Fibroblast of upper back skin (primary cell): ENCODE data around the gene BAHCC1.
"Not testable (repeated sequence)": the region's sequence is repeated elsewhere in the genome, so short reads cannot be mapped to it uniquely, and the experiment has no call there.

Source experiments
- DNase-seq: peaks from one replicate; pipeline ENCODE4 v3.0.0-alpha.2; 2013

The BAHCC1 gene

GRCh38 chr17:81414756-81415516 is 19.7 kb downstream of the BAHCC1 start:
- no peak for DNase-seq

DNA sequence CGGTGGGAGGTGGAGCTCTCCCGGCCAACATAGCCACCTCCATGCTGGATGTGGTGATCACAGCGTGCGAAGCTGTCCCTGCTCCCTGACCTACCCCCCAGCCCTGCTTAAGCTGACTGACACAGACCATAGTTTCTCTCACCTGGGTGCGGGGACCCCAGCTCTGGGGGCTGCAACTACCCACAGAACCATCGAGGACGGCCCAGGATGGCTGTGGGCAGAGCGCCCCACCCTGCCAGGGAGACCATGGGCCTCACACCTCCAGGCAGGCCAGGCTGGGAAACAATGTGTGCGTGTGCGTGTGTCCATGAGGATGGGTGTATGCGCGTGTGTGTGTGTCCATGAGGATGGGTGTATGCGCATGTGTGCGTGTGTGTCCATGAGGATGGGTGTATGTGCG is 20.4 kb downstream of the BAHCC1 start:
- no peak for DNase-seq

GRCh38 chr17:81416612-81417011 is 21.4 kb downstream of the BAHCC1 start:
- no peak for DNase-seq

DNA sequence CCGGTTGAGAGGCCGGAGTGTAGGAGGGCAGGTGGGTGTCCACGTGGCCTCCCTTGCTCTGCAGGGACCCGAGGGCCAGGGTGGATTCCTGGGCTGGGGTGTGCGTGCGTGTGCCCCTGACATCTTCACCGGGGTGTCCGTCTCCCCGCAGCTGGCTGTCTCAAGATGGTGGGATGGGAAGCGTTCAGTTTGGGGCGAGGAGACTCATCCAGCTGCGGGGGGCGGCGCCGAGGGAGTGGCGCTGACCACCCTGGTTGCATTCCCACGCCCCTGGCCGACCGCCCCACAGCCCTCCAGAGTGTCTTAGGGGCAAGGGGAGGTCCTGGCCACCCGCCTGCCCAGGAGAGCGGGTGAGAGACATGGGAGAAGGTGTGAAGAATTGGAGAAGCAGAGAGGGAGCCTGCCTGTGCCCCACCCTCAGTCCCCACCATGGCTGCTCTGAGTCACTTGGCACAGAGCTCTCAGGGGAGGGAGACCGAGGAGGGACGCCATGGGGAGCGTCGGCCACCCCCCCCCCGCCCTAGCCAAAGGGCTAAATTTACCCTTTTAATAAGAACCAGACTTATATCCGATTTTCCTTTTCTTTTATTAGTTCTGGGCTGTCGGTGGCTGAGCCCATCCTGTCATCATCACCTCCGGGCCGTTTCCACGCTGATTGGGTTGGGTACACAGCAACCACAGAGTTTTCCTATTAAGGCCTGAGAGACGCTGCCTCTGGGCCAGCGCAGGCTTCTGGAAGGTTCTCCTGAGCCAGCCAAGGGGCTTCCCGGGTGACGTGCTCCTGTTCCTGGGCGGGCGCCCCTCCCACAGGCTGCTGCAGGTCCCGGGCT is 22.0 kb downstream of the BAHCC1 start:
- peak; percentile 87 for DNase-seq

- no peak for DNase-seq
These were observed 22.8 kb downstream of the BAHCC1 start for GRCh38 chr17:81417879-81418709.

- DNase-seq: no peak
These were observed 23.6 kb downstream of the BAHCC1 start for GRCh38 chr17:81418710-81419318.

- DNase-seq: peak; percentile 98
These were observed 24.1 kb downstream of the BAHCC1 start for GRCh38 chr17:81419319-81419885.

DNA sequence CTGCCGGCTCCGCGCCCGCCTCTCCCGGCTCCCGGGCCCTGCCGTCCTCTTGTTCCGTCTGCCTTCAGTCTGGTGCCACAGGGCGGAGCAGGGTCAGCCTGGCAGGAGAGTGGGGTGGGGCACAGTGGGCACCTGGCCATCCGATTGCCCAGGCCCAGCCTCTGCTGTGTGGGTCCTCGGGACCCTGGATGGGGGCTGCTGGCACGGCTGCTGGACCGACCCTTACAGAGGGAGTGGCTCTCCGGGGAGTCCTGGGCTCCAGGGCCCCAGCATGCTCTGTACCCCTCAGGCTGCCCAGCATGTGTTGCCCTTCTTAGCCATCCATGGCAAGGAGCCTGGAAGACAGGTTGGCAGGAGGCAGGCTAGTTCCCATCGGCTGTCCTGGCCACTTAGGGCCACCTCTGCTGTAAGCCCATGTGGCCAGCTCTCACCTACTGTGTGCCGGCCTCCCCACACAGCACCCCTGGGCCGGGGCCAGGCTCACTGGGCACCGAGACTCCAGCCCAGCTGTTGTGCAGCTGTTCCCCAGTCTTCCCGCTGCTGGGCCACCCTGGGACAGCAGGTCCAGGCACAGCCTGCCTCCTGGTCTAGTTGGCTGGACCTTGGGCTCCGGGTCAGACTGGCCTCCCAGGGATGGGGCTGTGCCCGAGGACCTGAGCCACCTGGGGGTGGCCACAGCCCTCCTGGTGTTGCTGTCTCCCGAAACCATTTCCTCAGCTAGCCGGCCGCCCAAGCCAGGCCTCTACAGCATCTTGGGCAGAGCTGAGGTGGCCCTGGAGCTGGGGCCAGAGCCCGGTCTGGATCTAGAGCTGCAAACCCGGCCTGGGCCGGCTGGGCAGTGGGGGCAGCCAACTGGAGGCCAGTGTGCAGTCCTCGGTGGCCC is 24.9 kb downstream of the BAHCC1 start:
- no peak for DNase-seq

DNA sequence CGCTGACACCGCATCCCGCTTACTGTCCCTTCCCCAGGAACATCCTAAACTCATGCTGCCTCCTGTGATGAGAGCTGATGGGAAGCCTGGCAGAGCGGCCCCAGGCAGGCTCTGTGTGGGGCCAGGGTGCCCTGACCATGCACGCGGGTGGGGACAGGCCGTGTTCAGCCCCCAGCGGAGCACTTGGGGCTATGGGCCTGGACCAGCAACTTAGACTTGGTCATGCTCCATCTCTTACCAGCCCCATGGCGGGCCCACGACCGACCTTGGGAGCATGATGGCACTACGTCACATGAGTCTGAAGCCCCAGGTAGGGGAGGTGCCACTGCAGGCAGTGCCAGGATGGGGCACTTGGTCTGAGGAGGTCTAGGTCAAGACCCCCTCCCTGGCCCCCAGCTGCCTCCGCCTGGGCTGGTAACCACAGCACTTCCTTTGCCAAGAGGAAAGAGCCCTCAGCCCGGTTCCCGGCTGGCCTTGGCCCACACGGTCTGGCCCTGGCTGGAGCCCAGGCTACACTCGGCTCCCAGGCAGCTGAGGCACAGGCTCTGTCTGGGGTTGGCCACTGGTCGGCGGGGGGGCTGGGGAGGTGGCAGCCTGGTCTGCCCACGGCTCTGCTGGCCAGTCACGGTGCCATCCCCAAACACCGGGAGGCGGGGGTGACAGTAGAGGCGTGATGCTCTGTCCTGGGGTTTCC is 25.7 kb downstream of the BAHCC1 start:
- no peak for DNase-seq

DNA sequence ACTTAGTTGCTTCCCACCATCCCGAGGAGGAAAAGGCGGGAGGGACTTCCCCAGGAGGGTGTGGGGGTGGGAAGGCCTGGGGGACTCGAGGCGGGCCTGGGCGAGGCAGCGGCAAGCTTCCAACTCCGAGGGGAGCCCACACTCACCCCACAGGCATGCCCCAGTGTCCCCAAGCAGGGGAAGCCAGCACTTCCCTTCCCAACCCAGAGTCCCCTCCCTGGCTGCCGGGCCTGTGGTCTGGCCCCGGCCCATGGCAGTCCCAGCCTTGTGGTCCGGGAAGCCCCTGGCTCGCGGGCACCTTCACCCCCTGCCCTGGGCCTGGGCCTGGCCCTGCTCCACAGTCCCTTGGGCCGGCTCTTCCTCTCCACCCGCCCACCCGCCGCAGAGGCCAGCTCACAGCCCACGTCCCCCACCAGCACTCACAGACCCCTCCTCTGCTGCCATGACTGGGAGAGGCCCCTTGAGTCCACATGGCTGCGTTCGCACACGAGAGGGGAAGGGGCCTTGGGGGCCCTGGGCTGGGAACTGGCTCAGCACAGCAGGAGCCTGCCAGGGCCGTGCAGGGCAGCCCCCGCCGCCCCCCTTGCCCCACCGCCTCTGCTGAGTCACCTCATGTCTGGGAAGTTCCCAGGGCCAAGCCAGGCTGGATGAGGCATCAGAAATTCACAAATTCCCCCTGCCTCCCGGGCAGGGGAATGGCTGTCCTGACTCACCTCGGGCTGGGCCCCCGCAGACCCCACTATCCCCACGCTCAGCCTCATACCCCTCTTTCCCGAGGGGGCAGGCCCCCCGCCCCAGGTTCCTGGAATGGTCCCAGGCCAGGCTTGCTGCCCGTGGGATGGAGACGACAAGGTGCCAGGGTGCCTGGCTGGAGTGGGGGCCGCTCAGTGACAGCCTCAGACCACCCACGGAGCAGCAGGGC is 27.8 kb downstream of the BAHCC1 start:
- DNase-seq: peak; percentile 96

- no peak for DNase-seq
These were observed 28.4 kb downstream of the BAHCC1 start for GRCh38 chr17:81423698-81424071.

DNA sequence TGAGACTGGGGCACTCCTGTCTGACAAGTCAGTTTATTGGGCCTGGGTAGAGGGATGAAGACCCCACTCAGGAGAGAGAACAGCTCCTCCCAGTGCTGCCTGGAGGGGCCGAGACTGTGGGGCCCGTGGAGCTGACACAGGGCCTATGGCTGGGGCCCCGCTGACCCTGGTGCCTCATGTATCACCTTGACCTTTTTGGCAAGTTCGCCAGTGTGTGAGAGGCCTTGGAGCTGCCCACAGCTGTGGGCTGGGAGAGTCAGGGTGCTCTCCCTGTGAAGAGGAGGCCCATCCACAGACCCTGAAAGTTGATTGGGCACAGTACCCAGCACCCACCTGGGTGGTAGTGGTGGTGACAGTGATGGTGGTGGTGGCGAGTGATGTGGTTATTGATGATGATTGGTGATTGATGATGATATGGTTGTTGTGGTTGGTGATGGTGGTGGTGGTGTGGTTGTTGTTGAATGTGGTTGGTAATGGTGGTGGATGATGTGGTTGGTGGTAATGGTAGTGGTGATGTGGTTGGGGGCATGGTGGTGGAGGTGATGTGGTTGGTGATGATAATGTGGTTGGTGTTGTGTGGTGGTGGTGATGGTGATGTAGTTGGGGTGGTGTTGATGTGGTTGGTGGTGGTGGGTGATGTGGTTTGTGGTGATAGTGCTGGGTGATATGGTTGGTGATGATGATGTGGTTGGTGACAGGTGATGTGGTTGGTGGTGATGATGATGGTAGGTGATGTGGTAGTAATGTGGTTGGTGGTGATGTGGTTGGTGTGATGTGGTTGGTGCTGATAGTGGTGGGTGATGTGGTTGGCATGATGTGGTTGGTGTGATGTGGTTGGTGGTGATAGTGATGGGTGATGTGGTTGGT is 29.1 kb downstream of the BAHCC1 start:
- no peak for DNase-seq

GRCh38 chr17:81425041-81425440 is 29.8 kb downstream of the BAHCC1 start:
- not testable (repeated sequence) for DNase-seq

DNA sequence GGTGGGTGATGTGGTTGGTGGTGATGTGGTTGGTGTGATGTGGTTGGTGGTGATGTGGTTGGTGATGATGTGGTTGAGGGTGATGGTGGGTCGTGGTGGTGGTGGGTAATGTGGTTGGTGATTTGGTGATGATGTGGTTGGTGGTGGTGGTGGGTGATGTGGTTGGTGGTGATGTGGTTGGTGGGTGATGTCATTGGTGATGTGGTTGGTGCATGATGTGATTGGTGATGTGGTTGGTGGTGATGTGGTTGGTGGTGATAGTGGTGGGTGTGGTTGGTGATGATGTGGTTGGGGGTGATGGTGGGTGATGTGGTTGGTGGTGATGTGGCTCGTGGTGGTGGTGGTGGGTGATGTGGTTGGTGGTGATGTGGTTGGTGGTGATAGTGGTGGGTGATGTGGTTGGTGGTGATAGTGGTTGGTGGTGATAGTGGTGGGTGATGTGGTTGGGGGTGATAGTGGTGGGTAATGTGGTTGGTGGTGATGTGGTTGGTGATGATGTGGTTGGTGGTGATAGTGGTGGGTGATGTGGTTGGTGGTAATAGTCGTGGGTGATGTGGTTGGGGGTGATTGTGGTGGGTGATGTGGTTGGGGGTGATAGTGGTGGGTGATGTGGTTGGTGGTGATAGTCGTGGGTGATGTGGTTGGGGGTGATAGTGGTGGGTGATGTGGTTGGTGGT is 30.6 kb downstream of the BAHCC1 start:
- DNase-seq: not testable (repeated sequence)

DNA sequence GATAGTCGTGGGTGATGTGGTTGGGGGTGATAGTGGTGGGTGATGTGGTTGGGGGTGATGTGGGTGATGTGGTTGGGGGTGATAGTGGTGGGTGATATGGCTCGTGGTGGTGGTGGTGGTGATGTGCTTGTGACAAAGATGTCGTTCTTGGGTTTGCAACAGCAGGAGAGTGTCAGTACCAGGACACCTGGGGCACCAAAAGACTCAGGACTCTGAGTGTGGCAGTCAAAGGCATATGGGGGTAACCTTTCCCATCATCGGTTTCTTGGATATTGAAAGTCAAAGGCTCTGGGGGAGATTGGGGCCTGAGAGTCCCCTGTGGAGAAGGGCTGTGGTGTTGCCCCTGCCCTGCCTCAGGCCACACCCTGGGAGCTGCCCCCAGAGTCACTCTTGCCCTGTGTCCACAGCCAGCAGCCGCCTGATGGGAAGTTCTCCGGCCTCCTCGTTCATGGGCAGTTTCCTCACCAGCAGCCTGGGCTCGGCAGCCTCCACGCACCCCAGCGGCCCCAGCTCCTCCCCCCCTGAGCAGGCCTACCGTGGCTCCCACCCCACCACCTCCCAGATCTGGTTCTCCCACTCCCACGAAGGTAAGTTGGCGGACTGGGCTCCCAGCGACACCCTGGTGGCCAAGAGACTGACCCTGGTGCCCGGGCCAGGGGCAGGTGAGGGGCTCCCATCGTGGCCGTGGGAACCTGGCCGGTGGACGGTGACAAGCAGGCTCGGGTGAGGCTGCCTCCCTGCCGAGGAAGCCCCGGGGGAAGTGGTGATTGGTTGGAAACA is 31.3 kb downstream of the BAHCC1 start:
- DNase-seq: no peak

DNA sequence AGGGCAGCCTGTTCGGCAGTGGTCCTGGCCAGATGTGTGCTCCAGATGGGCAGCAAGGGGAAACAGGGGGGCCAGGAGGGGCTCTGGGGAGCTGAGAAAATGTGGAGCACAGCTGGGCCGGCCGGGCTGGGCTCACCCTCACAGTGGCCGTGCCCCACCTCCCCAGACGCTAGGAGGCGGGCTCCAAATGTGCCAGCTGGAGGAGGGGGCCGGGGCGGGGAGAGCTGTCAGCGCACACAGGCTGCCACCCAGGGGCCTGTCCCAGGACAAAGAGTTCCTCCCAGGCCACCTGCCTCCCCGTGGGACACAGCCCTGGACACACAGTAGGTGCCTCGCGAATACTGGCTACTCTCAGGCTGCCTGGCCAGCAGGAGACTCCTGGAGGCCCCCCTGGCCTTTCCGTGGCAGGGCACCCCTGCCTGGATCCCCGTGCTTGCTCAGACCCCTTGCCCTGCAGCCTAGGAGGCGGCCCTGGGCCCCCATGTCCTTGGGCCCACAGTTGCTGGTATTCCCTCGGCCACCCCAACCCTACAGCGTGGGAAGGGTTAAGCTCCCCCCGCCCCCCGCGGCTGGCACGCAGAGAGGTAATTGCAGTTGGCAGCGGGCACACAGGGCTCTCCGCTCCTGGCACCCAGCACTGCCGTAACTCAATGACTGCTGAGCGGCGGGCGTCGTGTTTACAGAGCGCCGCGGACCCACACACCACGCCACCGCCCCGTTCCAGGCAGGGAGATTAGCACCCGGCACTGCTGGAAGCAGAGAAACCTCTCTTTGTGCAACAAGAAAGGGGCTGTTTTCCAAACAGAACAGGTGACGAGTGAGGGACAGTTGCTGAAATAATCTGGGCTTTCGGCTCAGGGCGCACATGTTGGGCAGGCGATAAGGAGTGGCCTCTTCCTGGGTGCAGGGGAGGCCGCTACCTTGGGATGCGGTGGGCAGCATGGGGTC is 32.2 kb downstream of the BAHCC1 start:
- DNase-seq: no peak
